Muscle layer of colon (tissue), 2 donors: ENCODE data around the gene HTR4.
A peak's percentile ranks its signal among the peaks of the same experiment; 100 is the strongest.

Experiments
- H3K27ac ChIP-seq: one replicate; pipeline ENCODE4 v1.7.0; 2013; ENCODE audit warnings: low read depth, mild to moderate bottlenecking, low read length, moderate library complexity
- H3K27me3 ChIP-seq, 2 donors: one replicate each; pipeline ENCODE4 v1.7.0; 2013; ENCODE audit warnings: low read length in 2 of 2, mild to moderate bottlenecking in 2 of 2; ENCODE audit not compliant: insufficient read depth in 2 of 2, control insufficient read depth in 1 of 2
- H3K36me3 ChIP-seq: one replicate; pipeline ENCODE4 v1.7.0; 2013; ENCODE audit warnings: mild to moderate bottlenecking, low read length; ENCODE audit not compliant: insufficient read depth
- H3K4me1 ChIP-seq: one replicate; pipeline ENCODE4 v1.7.0; 2013; ENCODE audit warnings: mild to moderate bottlenecking, low read length; ENCODE audit not compliant: insufficient read depth
- H3K4me3 ChIP-seq, 2 donors: one replicate each; pipeline ENCODE4 v1.7.0; 2013; ENCODE audit warnings: low read length in 2 of 2, low read depth in 1 of 2, mild to moderate bottlenecking in 1 of 2, moderate library complexity in 1 of 2
- H3K9ac ChIP-seq: one replicate; pipeline ENCODE4 v1.7.0; 2013; ENCODE audit warnings: low read length
- H3K9me3 ChIP-seq: one replicate; pipeline ENCODE4 v1.7.0; 2013; ENCODE audit warnings: mild to moderate bottlenecking, low read length
- donor health status: abdominal sarcoma.
- donor health status: Adenocarcinoma of cecum.

The HTR4 gene

DNA sequence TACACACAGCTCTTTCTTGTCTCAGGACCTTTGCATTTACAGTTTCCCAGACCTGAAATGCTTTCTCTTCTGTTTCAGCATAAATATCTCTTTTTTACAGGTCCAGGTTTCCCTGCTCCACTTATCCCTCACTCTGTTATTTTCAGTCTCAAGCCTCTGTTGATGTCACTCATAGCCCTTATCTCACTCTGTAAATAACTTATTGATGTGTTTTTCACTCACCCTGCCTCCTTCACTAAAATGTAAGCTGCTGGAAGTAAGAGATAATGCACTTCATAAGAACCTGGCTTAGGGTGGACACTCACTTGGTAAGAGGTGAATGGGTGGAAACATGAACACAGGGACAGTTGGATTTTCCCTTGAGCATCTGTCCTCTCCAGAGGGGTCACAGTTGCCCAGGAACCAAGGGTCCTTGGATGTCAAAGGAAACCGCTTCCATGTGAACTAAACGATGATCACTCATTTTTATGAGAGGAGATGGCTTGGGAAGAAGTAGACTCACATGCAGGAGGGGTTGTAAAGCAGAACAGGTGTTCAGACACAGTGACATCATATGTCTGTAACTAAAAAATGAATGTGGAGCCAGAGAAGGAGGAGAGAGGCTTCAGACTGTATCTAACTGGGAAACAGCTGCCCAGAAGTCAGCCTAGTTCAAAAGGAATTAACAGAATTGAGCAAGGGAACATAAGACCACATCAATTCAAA lies 5.5 kb upstream of the HTR4 start:
- Histone ChIP-seq H3K27ac (no peak overlapping the region), H3K9ac (no peak overlapping the region), H3K4me1 (peaks cover 31% of the 10 kb centered on the region), H3K36me3 (no peaks in the 10 kb centered on the region), H3K27me3 (no peaks in the 10 kb centered on the region), H3K4me3 (no peak overlapping the region), H3K9me3 (no peaks in the 10 kb centered on the region)

- no peak overlapping the region for H3K9ac ChIP-seq
- H3K27me3 ChIP-seq, result no peaks in the 10 kb centered on the region
Observed at GRCh38 chr5:148653291-148653835, 964 bp downstream of the HTR4 start.

DNA sequence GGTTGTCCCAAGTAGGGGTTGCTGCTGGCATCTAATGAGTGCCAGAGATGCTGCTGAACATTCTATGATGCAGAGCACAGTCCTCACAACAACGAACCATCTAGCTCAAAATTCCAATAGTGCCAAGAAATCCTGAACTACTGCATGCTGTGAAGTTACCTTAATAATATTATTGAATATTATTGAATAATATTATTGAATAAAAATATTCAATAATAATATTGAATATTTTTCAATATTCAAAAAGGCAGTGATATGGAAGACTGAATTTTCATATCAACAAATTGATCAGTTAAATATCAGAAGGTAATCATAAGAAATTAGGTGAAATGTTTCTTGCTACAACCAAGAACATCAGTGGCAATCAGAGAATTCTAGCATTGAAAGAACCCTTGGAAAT lies 2.8 kb downstream of the HTR4 start:
- Histone ChIP-seq H3K9me3 (no peaks in the 10 kb centered on the region), H3K27me3 (no peaks in the 10 kb centered on the region), H3K27ac (peak overlapping the region; percentile 17), H3K9ac (no peak overlapping the region), H3K36me3 (no peaks in the 10 kb centered on the region), H3K4me3 (no peak overlapping the region), H3K4me1 (peaks cover 9% of the 10 kb centered on the region)

More at GRCh38 chr5:148653291-148653835, 964 bp downstream of the HTR4 start:
- peaks cover 14% of the 10 kb centered on the region for H3K4me1 ChIP-seq
- H3K27ac ChIP-seq, result peak overlapping the region; percentile 59
- H3K9me3 ChIP-seq, result no peaks in the 10 kb centered on the region
- peak overlapping the region in 1 of 2 donors; percentile 63 for H3K4me3 ChIP-seq
- no peaks in the 10 kb centered on the region for H3K36me3 ChIP-seq

- H3K36me3 ChIP-seq, result no peaks in the 10 kb centered on the region
- H3K9ac ChIP-seq, result no peak overlapping the region
- H3K27me3 ChIP-seq, result no peaks in the 10 kb centered on the region
- no peaks in the 10 kb centered on the region for H3K9me3 ChIP-seq
- no peak overlapping the region for H3K4me3 ChIP-seq
- peaks cover 7% of the 10 kb centered on the region for H3K4me1 ChIP-seq
- H3K27ac ChIP-seq, result no peak overlapping the region
Observed at GRCh38 chr5:148645527-148645926, 8.8 kb downstream of the HTR4 start.

- H3K4me3 ChIP-seq, result no peak overlapping the region
- H3K4me1 ChIP-seq, result peaks cover 7% of the 10 kb centered on the region
- H3K27me3 ChIP-seq, result no peaks in the 10 kb centered on the region
- H3K36me3 ChIP-seq, result no peaks in the 10 kb centered on the region
- H3K27ac ChIP-seq, result no peak overlapping the region
- H3K9me3 ChIP-seq, result no peaks in the 10 kb centered on the region
- H3K9ac ChIP-seq, result no peak overlapping the region
Observed at GRCh38 chr5:148641735-148642134, 12.6 kb downstream of the HTR4 start.

DNA sequence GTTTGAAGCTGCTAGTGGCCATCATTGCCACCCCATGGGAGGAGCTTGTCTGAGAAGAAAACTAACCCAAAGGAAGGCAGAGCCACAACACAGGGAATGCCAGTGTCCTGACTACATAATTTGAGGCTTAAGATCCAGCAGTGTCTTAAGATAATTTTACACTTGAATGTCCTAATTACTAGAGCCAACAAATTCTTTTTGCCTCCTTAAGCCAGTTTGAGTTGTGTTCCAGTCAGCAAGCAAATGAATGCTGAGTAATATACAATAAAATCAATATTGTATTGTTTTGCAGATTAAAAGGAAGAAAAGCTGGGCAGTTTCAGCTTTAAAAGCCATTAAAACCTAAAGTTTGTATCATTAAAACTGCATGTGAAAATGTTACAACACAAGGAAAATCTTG lies 13.9 kb downstream of the HTR4 start:
- Histone ChIP-seq H3K9ac (no peak overlapping the region), H3K36me3 (no peaks in the 10 kb centered on the region), H3K4me1 (peaks cover 11% of the 10 kb centered on the region), H3K9me3 (no peaks in the 10 kb centered on the region), H3K27ac (no peak overlapping the region), H3K27me3 (no peaks in the 10 kb centered on the region), H3K4me3 (no peak overlapping the region)

DNA sequence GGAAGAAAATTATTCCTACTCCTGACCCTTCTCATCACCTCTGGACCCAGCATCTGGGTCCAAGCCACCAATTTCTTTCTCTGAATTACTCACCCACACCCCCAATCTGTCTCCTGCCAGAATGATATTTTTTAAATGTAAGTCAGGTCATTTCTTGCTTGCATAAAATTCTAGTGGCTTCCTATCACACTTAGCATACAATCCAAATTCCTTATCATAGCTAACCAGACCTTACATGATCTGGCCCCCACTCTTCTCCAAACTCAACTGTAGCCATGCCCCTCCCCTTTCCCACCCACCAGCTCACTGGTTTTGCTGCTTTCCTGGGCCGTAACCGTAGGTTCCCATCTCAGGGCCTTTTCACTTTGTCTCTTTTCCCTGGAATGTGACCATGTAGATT lies 15.2 kb downstream of the HTR4 start:
- Histone ChIP-seq H3K9me3 (no peaks in the 10 kb centered on the region), H3K36me3 (no peaks in the 10 kb centered on the region), H3K27me3 (no peaks in the 10 kb centered on the region), H3K27ac (no peak overlapping the region), H3K9ac (no peak overlapping the region), H3K4me3 (no peak overlapping the region), H3K4me1 (peaks cover 12% of the 10 kb centered on the region)

GRCh38 chr5:148636353-148636752 lies 18.0 kb downstream of the HTR4 start:
- peaks cover 17% of the 10 kb centered on the region for H3K4me1 ChIP-seq
- no peaks in the 10 kb centered on the region for H3K36me3 ChIP-seq
- no peaks in the 10 kb centered on the region for H3K9me3 ChIP-seq
- no peak overlapping the region for H3K9ac ChIP-seq
- no peak overlapping the region for H3K27ac ChIP-seq
- H3K4me3 ChIP-seq, result no peak overlapping the region
- H3K27me3 ChIP-seq, result no peaks in the 10 kb centered on the region

- Histone ChIP-seq H3K9ac (no peak overlapping the region), H3K4me1 (peaks cover 17% of the 10 kb centered on the region), H3K27ac (no peak overlapping the region), H3K36me3 (no peaks in the 10 kb centered on the region), H3K9me3 (no peaks in the 10 kb centered on the region), H3K27me3 (no peaks in the 10 kb centered on the region), H3K4me3 (no peak overlapping the region)
Observed at GRCh38 chr5:148635321-148636083, 18.8 kb downstream of the HTR4 start.

DNA sequence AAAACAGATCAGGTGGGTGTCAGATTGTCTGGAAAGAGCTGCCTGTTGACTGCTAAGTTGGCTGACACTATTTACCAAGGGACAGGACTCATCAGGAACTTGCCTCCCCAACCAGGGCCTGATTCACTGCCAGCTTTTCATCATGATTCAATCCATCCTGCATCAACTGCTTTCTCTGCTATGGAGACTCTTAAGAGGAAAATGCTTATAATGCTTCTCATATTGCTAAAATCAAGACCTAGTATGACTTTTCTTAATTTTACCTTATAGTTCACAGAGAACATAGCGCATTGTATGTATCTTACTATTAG lies 21.3 kb downstream of the HTR4 start:
- Histone ChIP-seq H3K4me3 (no peak overlapping the region), H3K9ac (no peak overlapping the region), H3K27me3 (no peaks in the 10 kb centered on the region), H3K36me3 (no peaks in the 10 kb centered on the region), H3K4me1 (peaks cover 27% of the 10 kb centered on the region), H3K27ac (no peak overlapping the region), H3K9me3 (no peaks in the 10 kb centered on the region)

DNA sequence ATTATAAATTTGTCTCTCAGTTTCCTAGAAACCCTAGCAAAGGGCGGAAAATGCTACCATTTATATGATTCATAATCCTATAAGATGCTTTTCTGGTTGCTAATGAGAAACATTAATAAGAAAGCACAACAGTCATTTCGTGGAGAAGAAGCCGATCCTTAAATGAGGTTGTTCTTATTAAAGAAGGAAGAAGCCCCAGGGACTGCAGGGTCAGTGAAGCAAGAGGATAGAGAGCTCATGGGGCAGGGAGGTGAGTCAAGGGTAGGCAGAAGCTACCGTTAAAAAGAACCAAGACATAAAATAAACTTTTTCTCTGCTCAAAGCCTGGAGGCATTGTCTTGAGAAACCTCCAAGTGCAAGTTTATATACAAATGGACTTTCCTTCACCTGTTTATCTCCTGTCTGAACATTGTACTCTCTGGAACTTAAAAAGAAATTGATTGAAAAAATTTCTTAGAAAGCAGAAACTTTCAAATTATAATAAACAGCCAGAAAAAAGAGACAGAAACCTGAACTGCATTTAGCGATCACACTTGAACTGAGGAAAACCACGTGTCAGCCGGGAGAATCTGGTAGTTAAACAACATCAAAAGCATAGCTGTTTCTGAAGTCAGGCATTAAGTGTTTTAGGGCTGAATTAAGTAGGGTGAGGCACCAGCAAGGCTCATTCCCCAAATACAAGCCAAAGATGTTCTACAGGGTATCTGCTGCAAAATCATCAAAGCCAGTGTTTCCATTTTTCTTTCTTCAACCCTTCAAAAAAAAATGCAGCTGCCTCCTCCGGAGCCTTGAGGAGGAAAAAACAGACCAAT lies 21.9 kb downstream of the HTR4 start:
- H3K4me1 ChIP-seq, result peaks cover 27% of the 10 kb centered on the region

More for the DNA sequence above, 21.9 kb downstream of the HTR4 start:
- H3K27ac ChIP-seq, result no peak overlapping the region
- H3K27me3 ChIP-seq, result no peaks in the 10 kb centered on the region
- no peaks in the 10 kb centered on the region for H3K36me3 ChIP-seq
- H3K9ac ChIP-seq, result no peak overlapping the region
- no peaks in the 10 kb centered on the region for H3K9me3 ChIP-seq
- H3K4me3 ChIP-seq, result no peak overlapping the region
